A204.1 (cell line): ENCODE results near the gene ZNF41.
"Not testable (repeated sequence)": the region's sequence is repeated elsewhere in the genome, so short reads cannot be mapped to it uniquely, and the experiment has no call there.

Source experiments
- FAIRE-seq: peaks from 2 replicates; lab custom pipeline; 2012; peaks lifted over from hg19 to GRCh38; lab: Jason Lieb, UNC

ZNF41 gene

GRCh38 chrX:47482512-47483305 lies at the start of gene ZNF41:
Gene ZNF41 (minus strand): TSS chrX:47483222. CDS start chrX:47467481, 15,741 bp downstream.
- FAIRE-seq: no peak

- no peak for FAIRE-seq
Measured at GRCh38 chrX:47530049-47530448, 47.0 kb upstream of the ZNF41 start.

- FAIRE-seq: no peak
Measured at GRCh38 chrX:47529548-47529947, 46.5 kb upstream of the ZNF41 start.

- no peak for FAIRE-seq
Measured at GRCh38 chrX:47523713-47524166, 40.7 kb upstream of the ZNF41 start.

GRCh38 chrX:47523297-47523696 lies 40.3 kb upstream of the ZNF41 start:
- no peak for FAIRE-seq

- no peak for FAIRE-seq
Measured at GRCh38 chrX:47518144-47518543, 35.1 kb upstream of the ZNF41 start.

GRCh38 chrX:47515941-47516665 lies 33.1 kb upstream of the ZNF41 start:
- no peak for FAIRE-seq

GRCh38 chrX:47514533-47515235 lies 31.7 kb upstream of the ZNF41 start:
- FAIRE-seq: no peak

- not testable (repeated sequence) for FAIRE-seq
Measured at GRCh38 chrX:47513034-47513965, 30.3 kb upstream of the ZNF41 start.

GRCh38 chrX:47512383-47512782 lies 29.4 kb upstream of the ZNF41 start:
- not testable (repeated sequence) for FAIRE-seq

- no peak for FAIRE-seq
Measured at GRCh38 chrX:47507153-47507867, 24.3 kb upstream of the ZNF41 start.

- no peak for FAIRE-seq
Measured at GRCh38 chrX:47503151-47503550, 20.1 kb upstream of the ZNF41 start.

- no peak for FAIRE-seq
Measured at GRCh38 chrX:47502316-47503125, 19.5 kb upstream of the ZNF41 start.

- FAIRE-seq: no peak
Measured at GRCh38 chrX:47501226-47502074, 18.4 kb upstream of the ZNF41 start.

GRCh38 chrX:47500554-47500953 lies 17.5 kb upstream of the ZNF41 start:
- no peak for FAIRE-seq

GRCh38 chrX:47499293-47499692 lies 16.3 kb upstream of the ZNF41 start:
- FAIRE-seq: no peak

GRCh38 chrX:47498411-47498810 lies 15.4 kb upstream of the ZNF41 start:
- FAIRE-seq: no peak

GRCh38 chrX:47497271-47497888 lies 14.4 kb upstream of the ZNF41 start:
- FAIRE-seq: peak; percentile 91

GRCh38 chrX:47492133-47492532 lies 9.1 kb upstream of the ZNF41 start:
- FAIRE-seq: not testable (repeated sequence)
